Central memory CD8-positive, alpha-beta T cell (primary cell): ENCODE measurements around the gene VSIR.

Experiments
- ATAC-seq: fragments of 150-1000 bp; cut with Tn5 transposase; replicated peaks from 2 replicates; pipeline ENCODE4 v1.10.0; 2022; ENCODE audit warnings: mild to moderate bottlenecking, moderate FRiP score, moderate number of reproducible peaks; ENCODE audit not compliant: poor library complexity, severe bottlenecking; ENCODE audit errors: extremely low read depth
- DNase-seq, 2 donors: peaks; one replicate each; pipeline ENCODE4 v3.0.0; 2021; ENCODE audit warnings: low spot score in 2 of 2
- H3K27ac Mint-ChIP-seq: one replicate; pipeline ENCODE4 v1.8.0; 2022; ENCODE audit warnings: low read depth, mild to moderate bottlenecking, moderate library complexity, mixed read lengths
- H3K27me3 Mint-ChIP-seq: one replicate; pipeline ENCODE4 v1.8.0; 2022; ENCODE audit warnings: mixed read lengths
- H3K36me3 Mint-ChIP-seq: one replicate; pipeline ENCODE4 v1.8.0; 2022; ENCODE audit warnings: mild to moderate bottlenecking, moderate library complexity, mixed read lengths; ENCODE audit not compliant: insufficient read depth
- H3K4me1 Mint-ChIP-seq: one replicate; pipeline ENCODE4 v1.8.0; 2022; ENCODE audit warnings: mixed read lengths
- H3K4me3 Mint-ChIP-seq: one replicate; pipeline ENCODE4 v1.8.0; 2022; ENCODE audit warnings: mild to moderate bottlenecking, moderate library complexity, mixed read lengths
- H3K9me3 Mint-ChIP-seq: one replicate; pipeline ENCODE4 v1.8.0; 2022; ENCODE audit warnings: mixed read lengths

Gene VSIR

GRCh38 chr10:71771821-71772617 lies 1.3 kb downstream of the VSIR start:
- peak overlapping the region; percentile 89 for H3K4me3 Mint-ChIP-seq
- ATAC-seq: no peak
- H3K27me3 Mint-ChIP-seq: no peaks in the 10 kb centered on the region
- no peaks in the 10 kb centered on the region for H3K9me3 Mint-ChIP-seq
- peak overlapping the region; percentile 77 for H3K27ac Mint-ChIP-seq
- peaks cover 19% of the 10 kb centered on the region for H3K36me3 Mint-ChIP-seq
- DNase-seq: no peak
- H3K4me1 Mint-ChIP-seq: peaks cover 73% of the 10 kb centered on the region

GRCh38 chr10:71771204-71771603 lies 2.1 kb downstream of the VSIR start:
- no peaks in the 10 kb centered on the region for H3K9me3 Mint-ChIP-seq
- DNase-seq: no peak
- no peak for ATAC-seq
- peaks cover 21% of the 10 kb centered on the region for H3K36me3 Mint-ChIP-seq
- H3K27me3 Mint-ChIP-seq: no peaks in the 10 kb centered on the region
- H3K4me3 Mint-ChIP-seq: peak overlapping the region; percentile 89
- H3K27ac Mint-ChIP-seq: peak overlapping the region; percentile 77
- H3K4me1 Mint-ChIP-seq: peaks cover 77% of the 10 kb centered on the region

- ATAC-seq: no peak
- Mint-ChIP-seq H3K27ac (peak overlapping the region; percentile 77), H3K9me3 (no peaks in the 10 kb centered on the region), H3K4me1 (peaks cover 77% of the 10 kb centered on the region), H3K4me3 (peak overlapping the region; percentile 89), H3K36me3 (peaks cover 21% of the 10 kb centered on the region), H3K27me3 (no peaks in the 10 kb centered on the region)
- DNase-seq: no peak
Observed at GRCh38 chr10:71770789-71771188, 2.5 kb downstream of the VSIR start.

GRCh38 chr10:71770255-71770654 lies 3.1 kb downstream of the VSIR start:
- H3K27me3 Mint-ChIP-seq: no peaks in the 10 kb centered on the region
- H3K36me3 Mint-ChIP-seq: peaks cover 25% of the 10 kb centered on the region
- ATAC-seq (no peak), DNase-seq (no peak)
- peaks cover 77% of the 10 kb centered on the region for H3K4me1 Mint-ChIP-seq
- peak overlapping the region; percentile 89 for H3K4me3 Mint-ChIP-seq
- peak overlapping the region; percentile 77 for H3K27ac Mint-ChIP-seq
- H3K9me3 Mint-ChIP-seq: no peaks in the 10 kb centered on the region

- H3K4me3 Mint-ChIP-seq: peak overlapping the region; percentile 89
- peaks cover 32% of the 10 kb centered on the region for H3K36me3 Mint-ChIP-seq
- peak; percentile 3 for ATAC-seq
- H3K9me3 Mint-ChIP-seq: no peaks in the 10 kb centered on the region
- DNase-seq: no peak
- H3K27me3 Mint-ChIP-seq: no peaks in the 10 kb centered on the region
- H3K27ac Mint-ChIP-seq: peak overlapping the region; percentile 77
- H3K4me1 Mint-ChIP-seq: peaks cover 80% of the 10 kb centered on the region
Observed at GRCh38 chr10:71769279-71769823, 4.0 kb downstream of the VSIR start.

- Mint-ChIP-seq H3K27ac (peak overlapping the region; percentile 77), H3K4me1 (peaks cover 93% of the 10 kb centered on the region), H3K27me3 (no peaks in the 10 kb centered on the region), H3K36me3 (peaks cover 31% of the 10 kb centered on the region), H3K4me3 (peak overlapping the region; percentile 89), H3K9me3 (no peaks in the 10 kb centered on the region)
- ATAC-seq (no peak), DNase-seq (no peak)
Observed at GRCh38 chr10:71767420-71768035, 5.8 kb downstream of the VSIR start.

- peak overlapping the region; percentile 89 for H3K4me3 Mint-ChIP-seq
- H3K27ac Mint-ChIP-seq: peak overlapping the region; percentile 77
Observed at GRCh38 chr10:71766717-71767419, 6.5 kb downstream of the VSIR start.

GRCh38 chr10:71765906-71766716 lies 7.2 kb downstream of the VSIR start:
- Mint-ChIP-seq H3K27ac (peak overlapping the region; percentile 77), H3K27me3 (no peaks in the 10 kb centered on the region), H3K36me3 (peaks cover 22% of the 10 kb centered on the region), H3K9me3 (no peaks in the 10 kb centered on the region), H3K4me1 (peaks cover 93% of the 10 kb centered on the region), H3K4me3 (peak overlapping the region; percentile 89)
- no peak for ATAC-seq
- no peak for DNase-seq

More at GRCh38 chr10:71766717-71767419, 6.5 kb downstream of the VSIR start:
- Mint-ChIP-seq H3K27me3 (no peaks in the 10 kb centered on the region), H3K4me1 (peaks cover 93% of the 10 kb centered on the region), H3K9me3 (no peaks in the 10 kb centered on the region), H3K36me3 (peaks cover 27% of the 10 kb centered on the region)
- DNase-seq: no peak
- no peak for ATAC-seq

GRCh38 chr10:71765176-71765904 lies 8.0 kb downstream of the VSIR start:
- H3K27me3 Mint-ChIP-seq: no peaks in the 10 kb centered on the region
- no peak for ATAC-seq
- H3K36me3 Mint-ChIP-seq: peaks cover 25% of the 10 kb centered on the region
- no peaks in the 10 kb centered on the region for H3K9me3 Mint-ChIP-seq
- H3K27ac Mint-ChIP-seq: peak overlapping the region; percentile 77
- DNase-seq: no peak
- peak overlapping the region; percentile 89 for H3K4me3 Mint-ChIP-seq
- H3K4me1 Mint-ChIP-seq: peaks cover 93% of the 10 kb centered on the region

GRCh38 chr10:71763352-71764127 lies 9.8 kb downstream of the VSIR start:
- Mint-ChIP-seq H3K9me3 (no peaks in the 10 kb centered on the region), H3K36me3 (peaks cover 30% of the 10 kb centered on the region), H3K27me3 (no peaks in the 10 kb centered on the region), H3K4me1 (peaks cover 83% of the 10 kb centered on the region), H3K4me3 (peak overlapping the region; percentile 5), H3K27ac (peak overlapping the region; percentile 57)
- no peak for DNase-seq
- ATAC-seq: no peak

GRCh38 chr10:71762324-71762723 lies 11.0 kb downstream of the VSIR start:
- Mint-ChIP-seq H3K9me3 (no peaks in the 10 kb centered on the region), H3K4me3 (no peak overlapping the region), H3K4me1 (peaks cover 76% of the 10 kb centered on the region), H3K36me3 (peaks cover 35% of the 10 kb centered on the region), H3K27ac (peak overlapping the region; percentile 48), H3K27me3 (no peaks in the 10 kb centered on the region)
- no peak for DNase-seq
- ATAC-seq: no peak
